ENCODE measurements around the gene PNMT. TPM values are rescaled to one million over a fixed set of nuclear protein-coding genes. Genes with fewer than 3 reads are reported as not detected.

The PNMT gene
- polyA plus RNA-seq, 1 of the 3 experiments (the other 2 are of a cell fraction): 0.07 TPM

DNA sequence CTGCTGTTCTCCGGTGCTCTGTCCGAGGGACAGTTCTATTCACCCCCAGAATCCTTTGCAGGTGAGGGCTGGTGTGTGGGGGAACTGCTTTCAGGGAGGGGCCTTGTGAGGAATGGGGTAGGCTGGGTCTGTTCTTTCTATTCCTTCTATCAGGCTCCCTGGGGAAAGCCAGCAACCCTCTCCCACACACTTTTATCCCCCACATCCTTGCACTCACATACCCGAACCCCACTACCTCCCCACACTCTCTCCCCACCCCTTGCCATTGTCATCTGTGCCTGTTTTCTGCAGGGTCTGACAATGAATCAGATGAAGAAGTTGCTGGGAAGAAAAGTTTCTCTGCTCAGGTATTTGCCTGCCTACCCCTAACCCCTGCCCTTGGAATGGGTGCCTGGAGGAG, 9.5 kb upstream of the PNMT start (continued):
- TF ChIP-seq, protein P1, sequence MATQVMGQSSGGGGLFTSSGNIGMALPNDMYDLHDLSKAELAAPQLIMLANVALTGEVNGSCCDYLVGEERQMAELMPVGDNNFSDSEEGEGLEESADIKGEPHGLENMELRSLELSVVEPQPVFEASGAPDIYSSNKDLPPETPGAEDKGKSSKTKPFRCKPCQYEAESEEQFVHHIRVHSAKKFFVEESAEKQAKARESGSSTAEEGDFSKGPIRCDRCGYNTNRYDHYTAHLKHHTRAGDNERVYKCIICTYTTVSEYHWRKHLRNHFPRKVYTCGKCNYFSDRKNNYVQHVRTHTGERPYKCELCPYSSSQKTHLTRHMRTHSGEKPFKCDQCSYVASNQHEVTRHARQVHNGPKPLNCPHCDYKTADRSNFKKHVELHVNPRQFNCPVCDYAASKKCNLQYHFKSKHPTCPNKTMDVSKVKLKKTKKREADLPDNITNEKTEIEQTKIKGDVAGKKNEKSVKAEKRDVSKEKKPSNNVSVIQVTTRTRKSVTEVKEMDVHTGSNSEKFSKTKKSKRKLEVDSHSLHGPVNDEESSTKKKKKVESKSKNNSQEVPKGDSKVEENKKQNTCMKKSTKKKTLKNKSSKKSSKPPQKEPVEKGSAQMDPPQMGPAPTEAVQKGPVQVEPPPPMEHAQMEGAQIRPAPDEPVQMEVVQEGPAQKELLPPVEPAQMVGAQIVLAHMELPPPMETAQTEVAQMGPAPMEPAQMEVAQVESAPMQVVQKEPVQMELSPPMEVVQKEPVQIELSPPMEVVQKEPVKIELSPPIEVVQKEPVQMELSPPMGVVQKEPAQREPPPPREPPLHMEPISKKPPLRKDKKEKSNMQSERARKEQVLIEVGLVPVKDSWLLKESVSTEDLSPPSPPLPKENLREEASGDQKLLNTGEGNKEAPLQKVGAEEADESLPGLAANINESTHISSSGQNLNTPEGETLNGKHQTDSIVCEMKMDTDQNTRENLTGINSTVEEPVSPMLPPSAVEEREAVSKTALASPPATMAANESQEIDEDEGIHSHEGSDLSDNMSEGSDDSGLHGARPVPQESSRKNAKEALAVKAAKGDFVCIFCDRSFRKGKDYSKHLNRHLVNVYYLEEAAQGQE (IDR thresholded peaks at IDR 0.05; ENCODE audit: low read depth, low read length): no peak
- TF ChIP-seq RXRA (IDR thresholded peaks at IDR 0.05; ENCODE audit: borderline replicate concordance, low read depth): no peak
- no peak for TF ChIP-seq GABPA (IDR thresholded peaks at IDR 0.05; ENCODE audit: low read depth)
- TF ChIP-seq TEAD4 (IDR thresholded peaks at IDR 0.05; ENCODE audit: borderline replicate concordance, insufficient read depth): no peak
- TF ChIP-seq CHD2 (IDR thresholded peaks at IDR 0.05; ENCODE audit: low read length, partially characterized antibody): no peak
- TF ChIP-seq FOXM1 (IDR thresholded peaks at IDR 0.05; ENCODE audit: low read depth): no peak
- no peak for TF ChIP-seq JUND (IDR thresholded peaks at IDR 0.05)
- TF ChIP-seq, protein P2, sequence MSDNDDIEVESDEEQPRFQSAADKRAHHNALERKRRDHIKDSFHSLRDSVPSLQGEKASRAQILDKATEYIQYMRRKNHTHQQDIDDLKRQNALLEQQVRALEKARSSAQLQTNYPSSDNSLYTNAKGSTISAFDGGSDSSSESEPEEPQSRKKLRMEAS (IDR thresholded peaks at IDR 0.05; ENCODE audit: low read depth): no peak

DNA sequence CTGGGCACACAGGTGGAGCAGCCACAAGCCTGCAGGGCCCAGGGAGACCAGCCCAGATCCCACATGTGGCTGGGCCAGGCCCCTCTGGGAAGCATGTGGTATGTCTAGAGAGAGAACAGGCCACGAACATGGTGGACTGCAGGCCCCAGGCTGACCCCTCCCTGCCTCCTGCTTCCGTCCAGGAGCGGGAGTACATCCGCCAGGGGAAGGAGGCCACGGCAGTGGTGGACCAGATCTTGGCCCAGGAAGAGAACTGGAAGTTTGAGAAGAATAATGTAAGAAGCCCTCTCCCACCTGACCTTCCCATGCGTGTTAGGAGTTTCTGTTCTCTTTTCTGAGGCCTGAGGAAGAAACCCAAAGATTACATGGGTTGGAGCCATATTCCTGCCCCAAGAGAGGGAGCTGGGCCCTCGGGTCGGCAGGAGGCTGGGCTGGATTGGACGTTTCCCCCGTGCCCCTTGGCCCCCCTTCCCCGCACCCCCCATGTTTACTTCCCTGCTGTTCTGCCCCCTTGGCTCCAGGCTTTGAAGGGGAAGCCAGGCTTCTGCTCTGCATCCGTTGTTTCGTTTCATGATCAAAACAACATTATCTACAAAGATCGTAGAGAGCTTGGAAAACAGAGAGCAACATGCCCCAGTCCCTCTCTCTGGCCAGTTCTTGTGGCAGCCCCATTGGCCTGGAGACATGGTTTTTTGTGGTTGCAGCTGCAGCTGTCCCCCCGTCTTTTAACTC, 8.8 kb upstream of the PNMT start:
- no peak overlapping the region for H3K4me3 ChIP-seq (ENCODE audit: low read depth in 2 of 2, low read length in 1 of 2)
- 94% methylated on average over 11 of the region's 15 CpGs for WGBS (ENCODE audit: low lambda C conversion rate)
- no peaks in the 10 kb centered on the region for H3K9me3 ChIP-seq
- H2AFZ ChIP-seq (ENCODE audit: low read depth): no peak overlapping the region
- H3K27me3 ChIP-seq (ENCODE audit: insufficient read depth): no peaks in the 10 kb centered on the region
- TF ChIP-seq FOXJ3 (CRISPR knock-in tag; IDR thresholded peaks at IDR 0.05) (no peak), TEAD4 (IDR thresholded peaks at IDR 0.05; ENCODE audit: borderline replicate concordance, insufficient read depth) (no peak), YY1 (IDR thresholded peaks at IDR 0.05; ENCODE audit: low read depth) (no peak), RAD21 (IDR thresholded peaks at IDR 0.05; ENCODE audit: low read length) (no peak), FOXM1 (IDR thresholded peaks at IDR 0.05; ENCODE audit: low read depth) (no peak), GATA2 (CRISPR knock-in tag; IDR thresholded peaks at IDR 0.05) (no peak), MEF2A (IDR thresholded peaks at IDR 0.05; ENCODE audit: borderline replicate concordance, low read depth) (no peak), EP300 (IDR thresholded peaks at IDR 0.05; ENCODE audit: borderline replicate concordance in 1 of 2, low read depth in 1 of 2, low read length in 1 of 2) (no peak), RCOR1 (IDR thresholded peaks at IDR 0.05; ENCODE audit: low read length) (no peak), SIN3A (IDR thresholded peaks at IDR 0.05; ENCODE audit: borderline replicate concordance, low read depth, low read length) (no peak), ELF1 (IDR thresholded peaks at IDR 0.05) (no peak), NRF1 (IDR thresholded peaks at IDR 0.05; ENCODE audit: low read depth, low read length) (no peak), JUND (IDR thresholded peaks at IDR 0.05) (no peak), TAF1 (IDR thresholded peaks at IDR 0.05; ENCODE audit: borderline replicate concordance, low read depth, low read length) (no peak), CHD2 (IDR thresholded peaks at IDR 0.05; ENCODE audit: low read length, partially characterized antibody) (no peak), SMC3 (IDR thresholded peaks at IDR 0.05; ENCODE audit: low read depth, low read length) (no peak)
- TF ChIP-seq, protein P3, sequence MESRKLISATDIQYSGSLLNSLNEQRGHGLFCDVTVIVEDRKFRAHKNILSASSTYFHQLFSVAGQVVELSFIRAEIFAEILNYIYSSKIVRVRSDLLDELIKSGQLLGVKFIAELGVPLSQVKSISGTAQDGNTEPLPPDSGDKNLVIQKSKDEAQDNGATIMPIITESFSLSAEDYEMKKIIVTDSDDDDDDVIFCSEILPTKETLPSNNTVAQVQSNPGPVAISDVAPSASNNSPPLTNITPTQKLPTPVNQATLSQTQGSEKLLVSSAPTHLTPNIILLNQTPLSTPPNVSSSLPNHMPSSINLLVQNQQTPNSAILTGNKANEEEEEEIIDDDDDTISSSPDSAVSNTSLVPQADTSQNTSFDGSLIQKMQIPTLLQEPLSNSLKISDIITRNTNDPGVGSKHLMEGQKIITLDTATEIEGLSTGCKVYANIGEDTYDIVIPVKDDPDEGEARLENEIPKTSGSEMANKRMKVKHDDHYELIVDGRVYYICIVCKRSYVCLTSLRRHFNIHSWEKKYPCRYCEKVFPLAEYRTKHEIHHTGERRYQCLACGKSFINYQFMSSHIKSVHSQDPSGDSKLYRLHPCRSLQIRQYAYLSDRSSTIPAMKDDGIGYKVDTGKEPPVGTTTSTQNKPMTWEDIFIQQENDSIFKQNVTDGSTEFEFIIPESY (IDR thresholded peaks at IDR 0.05; ENCODE audit: borderline replicate concordance, low read depth): no peak
- TF ChIP-seq, protein P4, sequence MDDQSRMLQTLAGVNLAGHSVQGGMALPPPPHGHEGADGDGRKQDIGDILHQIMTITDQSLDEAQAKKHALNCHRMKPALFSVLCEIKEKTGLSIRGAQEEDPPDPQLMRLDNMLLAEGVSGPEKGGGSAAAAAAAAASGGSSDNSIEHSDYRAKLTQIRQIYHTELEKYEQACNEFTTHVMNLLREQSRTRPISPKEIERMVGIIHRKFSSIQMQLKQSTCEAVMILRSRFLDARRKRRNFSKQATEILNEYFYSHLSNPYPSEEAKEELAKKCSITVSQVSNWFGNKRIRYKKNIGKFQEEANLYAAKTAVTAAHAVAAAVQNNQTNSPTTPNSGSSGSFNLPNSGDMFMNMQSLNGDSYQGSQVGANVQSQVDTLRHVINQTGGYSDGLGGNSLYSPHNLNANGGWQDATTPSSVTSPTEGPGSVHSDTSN (IDR thresholded peaks at IDR 0.05): no peak
- TF ChIP-seq, protein P2 (IDR thresholded peaks at IDR 0.05; ENCODE audit: low read depth): no peak
- TF ChIP-seq, protein P5, sequence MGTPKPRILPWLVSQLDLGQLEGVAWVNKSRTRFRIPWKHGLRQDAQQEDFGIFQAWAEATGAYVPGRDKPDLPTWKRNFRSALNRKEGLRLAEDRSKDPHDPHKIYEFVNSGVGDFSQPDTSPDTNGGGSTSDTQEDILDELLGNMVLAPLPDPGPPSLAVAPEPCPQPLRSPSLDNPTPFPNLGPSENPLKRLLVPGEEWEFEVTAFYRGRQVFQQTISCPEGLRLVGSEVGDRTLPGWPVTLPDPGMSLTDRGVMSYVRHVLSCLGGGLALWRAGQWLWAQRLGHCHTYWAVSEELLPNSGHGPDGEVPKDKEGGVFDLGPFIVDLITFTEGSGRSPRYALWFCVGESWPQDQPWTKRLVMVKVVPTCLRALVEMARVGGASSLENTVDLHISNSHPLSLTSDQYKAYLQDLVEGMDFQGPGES (IDR thresholded peaks at IDR 0.05; ENCODE audit: low read depth, low read length): no peak
- H3F3A ChIP-seq (replicated peaks; ENCODE audit: insufficient read depth): no peaks in the 10 kb centered on the region
- no peak overlapping the region for H3K9ac ChIP-seq
- peaks cover 0 to 40% of the 10 kb centered on the region in 2 experiments for H3K36me3 ChIP-seq (replicated peaks in 1 of 2; ENCODE audit: control insufficient read depth in 1 of 2, insufficient read depth in 2 of 2, low read length in 1 of 2)
- CTCF ChIA-PET: interaction anchor here (1.0 kb wide), 1 partner anchor 38 kb away, joined by 7 read pairs; no protein-coding TSS in a partner anchor
- no peaks in the 10 kb centered on the region; a peak in 1 of 4 replicates for H3K4me1 ChIP-seq (ENCODE audit: control insufficient read depth in 1 of 2, insufficient read depth in 2 of 2, low read depth in 1 of 2, low read length in 1 of 2)
- peaks cover 3% of the 10 kb centered on the region; the same call in 1 of the 2 replicates for H4K20me1 ChIP-seq (ENCODE audit: insufficient read depth)
- POLR2A ChIA-PET: interaction anchor here (0.8 kb wide), 1 partner anchor 10 kb away, joined by 4 read pairs; no protein-coding TSS in a partner anchor
- H3K9me2 ChIP-seq: no peaks in the 10 kb centered on the region
- H3K79me2 ChIP-seq (ENCODE audit: insufficient read depth): no peaks in the 10 kb centered on the region
- no peak for DNase-seq
- peak overlapping the region in 1 of 2 experiments; percentile 22; a peak in 1 of 4 replicates for H3K27ac ChIP-seq (ENCODE audit: low read depth in 2 of 2, low read length in 1 of 2)
- no peak overlapping the region for H3K4me2 ChIP-seq
